ENCODE data around the gene MASP1.

- TF ChIP-seq CTCF (conservative IDR thresholded peaks at IDR 0.05) = no peak
- no peak for TF ChIP-seq ZFX (IDR thresholded peaks at IDR 0.05)
Observed at GRCh38 chr3:187186801-187187421, 104.6 kb downstream of the MASP1 start.

All from C4-2B (cell line).